Body of pancreas (tissue), 4 donors: Measurements from ENCODE around the gene ABCA10.

ENCODE experiments used
- CTCF ChIP-seq, 7 experiments: fragments of 450-650 bp in 4 of 7; fragments of 200-600 bp in 3 of 7; sonication (generic) in 3 of 7; IDR thresholded peaks; one replicate each; pipeline ENCODE4 v1.5.1; 2016 to 2019; ENCODE audit warnings: antibody characterized with exemption in 7 of 7
- POLR2A ChIP-seq, 3 donors: fragments of 450-650 bp; IDR thresholded peaks; one replicate each; pipeline ENCODE4 v1.6.1; 2016; ENCODE audit warnings: antibody characterized with exemption in 3 of 3, mild to moderate bottlenecking in 2 of 3

DNA sequence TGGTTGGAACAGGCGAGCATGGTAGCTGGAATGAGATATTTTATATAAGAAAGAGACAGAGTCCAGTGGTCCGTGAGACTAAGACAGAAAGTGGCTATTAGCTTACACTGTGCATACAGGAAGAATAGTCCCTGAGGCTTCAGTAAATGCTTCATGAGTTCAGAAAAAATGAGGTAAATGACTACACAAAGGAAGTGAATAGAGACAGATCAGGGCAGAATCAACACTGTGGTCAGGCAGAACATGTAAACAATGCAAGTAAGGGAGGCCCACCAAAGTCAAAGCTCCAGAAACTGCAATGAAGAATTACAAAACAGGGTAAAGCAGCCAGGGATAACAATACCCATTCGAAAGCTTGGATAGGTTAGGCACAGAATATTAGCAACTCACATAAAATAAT, 4.8 kb downstream of the ABCA10 start:
- no peak for TF ChIP-seq CTCF (IDR thresholded peaks at IDR 0.05)
- no peak for TF ChIP-seq POLR2A (IDR thresholded peaks at IDR 0.05)
